ENCODE measurements around the gene ARHGAP10.
A peak's percentile ranks its signal among the peaks of the same experiment; 100 is the strongest.
"Not testable (repeated sequence)": the region's sequence is repeated elsewhere in the genome, so short reads cannot be mapped to it uniquely, and the experiment has no call there.

The ARHGAP10 gene

GRCh38 chr4:147984065-147984777 is 252.3 kb downstream of the ARHGAP10 start:
- Histone ChIP-seq H3K36me3 (peaks cover 15% of the 10 kb centered on the region; the same call in 1 of the 2 replicates), H3K4me1 (peaks cover 28% of the 10 kb centered on the region), H3K27me3 (no peaks in the 10 kb centered on the region), H3K4me3 (no peak overlapping the region), H3K27ac (no peak overlapping the region), H3K9me3 (peaks cover 18% of the 10 kb centered on the region), H4K20me1 (no peaks in the 10 kb centered on the region), H3K4me2 (peak overlapping the region; percentile 2; the same call in 1 of the 2 replicates), H3K9ac (no peak overlapping the region)
- no peak for TF ChIP-seq Cebpa-rat (IDR thresholded peaks at IDR 0.05)

GRCh38 chr4:147984778-147985138 is 252.9 kb downstream of the ARHGAP10 start:
- H3K4me2 ChIP-seq, result no peak overlapping the region; the same call in none of the 2 replicates
- H3K27ac ChIP-seq, result no peak overlapping the region
- H3K9me3 ChIP-seq, result peaks cover 15% of the 10 kb centered on the region
- TF ChIP-seq Cebpa-rat (IDR thresholded peaks at IDR 0.05), result no peak
- H3K27me3 ChIP-seq, result no peaks in the 10 kb centered on the region
- peaks cover 15% of the 10 kb centered on the region; the same call in 1 of the 2 replicates for H3K36me3 ChIP-seq
- no peak overlapping the region for H3K9ac ChIP-seq
- H3K4me1 ChIP-seq, result peaks cover 28% of the 10 kb centered on the region
- no peaks in the 10 kb centered on the region for H4K20me1 ChIP-seq
- H3K4me3 ChIP-seq, result no peak overlapping the region

GRCh38 chr4:147985376-147985775 is 253.5 kb downstream of the ARHGAP10 start:
- H4K20me1 ChIP-seq, result no peaks in the 10 kb centered on the region
- no peak overlapping the region for H3K4me3 ChIP-seq
- H3K9ac ChIP-seq, result no peak overlapping the region
- peaks cover 15% of the 10 kb centered on the region for H3K9me3 ChIP-seq
- H3K27me3 ChIP-seq, result no peaks in the 10 kb centered on the region
- peaks cover 27% of the 10 kb centered on the region for H3K4me1 ChIP-seq
- H3K4me2 ChIP-seq, result no peak overlapping the region; the same call in 1 of the 2 replicates
- H3K36me3 ChIP-seq, result peaks cover 15% of the 10 kb centered on the region; the same call in 1 of the 2 replicates
- H3K27ac ChIP-seq, result no peak overlapping the region
- TF ChIP-seq Cebpa-rat (IDR thresholded peaks at IDR 0.05), result no peak

- peaks cover 12% of the 10 kb centered on the region; the same call in 1 of the 2 replicates for H3K4me1 ChIP-seq
- TF ChIP-seq Cebpa-rat (IDR thresholded peaks at IDR 0.05), result no peak
- H3K36me3 ChIP-seq, result peaks cover 15% of the 10 kb centered on the region; the same call in 1 of the 2 replicates
- no peak overlapping the region for H3K4me2 ChIP-seq
- no peak overlapping the region for H3K27ac ChIP-seq
- H3K9ac ChIP-seq, result no peak overlapping the region
- H3K27me3 ChIP-seq, result no peaks in the 10 kb centered on the region
- no peak overlapping the region for H3K4me3 ChIP-seq
- H3K9me3 ChIP-seq, result peaks cover 15% of the 10 kb centered on the region
- H4K20me1 ChIP-seq, result no peaks in the 10 kb centered on the region
These were observed 255.4 kb downstream of the ARHGAP10 start for GRCh38 chr4:147987252-147987651.

- no peak overlapping the region for H3K9ac ChIP-seq
- H3K27me3 ChIP-seq, result no peaks in the 10 kb centered on the region
- H3K4me3 ChIP-seq, result no peak overlapping the region
- no peaks in the 10 kb centered on the region for H3K4me1 ChIP-seq
- no peak overlapping the region for H3K4me2 ChIP-seq
- H3K9me3 ChIP-seq, result no peaks in the 10 kb centered on the region
- no peak overlapping the region for H3K27ac ChIP-seq
- no peaks in the 10 kb centered on the region for H4K20me1 ChIP-seq
- H3K36me3 ChIP-seq, result no peaks in the 10 kb centered on the region
- TF ChIP-seq Cebpa-rat (IDR thresholded peaks at IDR 0.05), result no peak
These were observed 259.8 kb downstream of the ARHGAP10 start for GRCh38 chr4:147991543-147992283.

- Histone ChIP-seq H3K9ac (no peak overlapping the region), H4K20me1 (no peaks in the 10 kb centered on the region), H3K4me3 (no peak overlapping the region), H3K27ac (no peak overlapping the region), H3K4me1 (no peaks in the 10 kb centered on the region), H3K4me2 (no peak overlapping the region), H3K27me3 (no peaks in the 10 kb centered on the region), H3K36me3 (no peaks in the 10 kb centered on the region), H3K9me3 (no peaks in the 10 kb centered on the region)
- no peak for TF ChIP-seq Cebpa-rat (IDR thresholded peaks at IDR 0.05)
These were observed 262.2 kb downstream of the ARHGAP10 start for GRCh38 chr4:147994076-147994475.

GRCh38 chr4:147994491-147995385 is 262.9 kb downstream of the ARHGAP10 start:
- Histone ChIP-seq H3K4me3 (no peak overlapping the region), H3K9ac (no peak overlapping the region), H3K36me3 (no peaks in the 10 kb centered on the region), H3K27me3 (no peaks in the 10 kb centered on the region), H3K4me1 (no peaks in the 10 kb centered on the region), H3K27ac (no peak overlapping the region), H3K9me3 (no peaks in the 10 kb centered on the region), H3K4me2 (no peak overlapping the region), H4K20me1 (no peaks in the 10 kb centered on the region)
- TF ChIP-seq Cebpa-rat (IDR thresholded peaks at IDR 0.05), result no peak

GRCh38 chr4:147996859-147997258 is 265.0 kb downstream of the ARHGAP10 start:
- Histone ChIP-seq H3K27me3 (no peaks in the 10 kb centered on the region), H3K9me3 (peaks cover 14% of the 10 kb centered on the region; the same call in 1 of the 2 replicates), H3K9ac (no peak overlapping the region), H3K4me2 (no peak overlapping the region), H4K20me1 (no peaks in the 10 kb centered on the region), H3K4me3 (no peak overlapping the region), H3K36me3 (no peaks in the 10 kb centered on the region), H3K4me1 (no peaks in the 10 kb centered on the region), H3K27ac (no peak overlapping the region)
- TF ChIP-seq Cebpa-rat (IDR thresholded peaks at IDR 0.05), result no peak

- not testable (repeated sequence) for H3K4me1 ChIP-seq, H4K20me1 ChIP-seq, H3K4me3 ChIP-seq, H3K9ac ChIP-seq, H3K27ac ChIP-seq, H3K27me3 ChIP-seq, H3K4me2 ChIP-seq, H3K36me3 ChIP-seq
- peaks cover 14% of the 10 kb centered on the region; the same call in 1 of the 2 replicates for H3K9me3 ChIP-seq
These were observed 268.1 kb downstream of the ARHGAP10 start for GRCh38 chr4:148000038-148000437.
